Lung (tissue), 12 donors: ENCODE measurements around the gene PKHD1. TPM values are rescaled to one million over a fixed set of nuclear protein-coding genes. Genes with fewer than 3 reads are reported as not detected.

Experiments
- ATAC-seq: fragments of 200-7000 bp; cut with Tn5 transposase; one replicate; pipeline ENCODE4 v1.9.1; 2020; ENCODE audit warnings: moderate number of reproducible peaks; ENCODE audit not compliant: insufficient read depth, low FRiP score
- DNase-seq, 3 donors: peaks; one replicate each; pipeline ENCODE4 v3.0.0-alpha.2; 2013 to 2017
- H3K27ac ChIP-seq, 2 donors: one replicate each; pipeline ENCODE4 v1.5.1; 2013; ENCODE audit warnings: mild to moderate bottlenecking in 2 of 2, moderate library complexity in 2 of 2, control low read depth in 1 of 2, inconsistent platforms in 1 of 2, low read depth in 1 of 2, low read length in 1 of 2
- H3K27me3 ChIP-seq, 3 donors: one replicate each; pipeline ENCODE4 v1.5.1; 2013; ENCODE audit warnings: low read length in 2 of 3; ENCODE audit not compliant: control insufficient read depth in 3 of 3, insufficient read depth in 3 of 3
- H3K36me3 ChIP-seq, 4 donors: one replicate each; pipeline ENCODE4 v1.5.1; 2013; ENCODE audit warnings: low read length in 4 of 4, mild to moderate bottlenecking in 1 of 4, moderate library complexity in 1 of 4; ENCODE audit not compliant: control insufficient read depth in 4 of 4, insufficient read depth in 4 of 4
- H3K4me1 ChIP-seq, 5 donors: one replicate each; pipeline ENCODE4 v1.5.1; 2013; ENCODE audit warnings: low read length in 5 of 5, mild to moderate bottlenecking in 2 of 5, moderate library complexity in 1 of 5; ENCODE audit not compliant: control insufficient read depth in 5 of 5, insufficient read depth in 5 of 5
- H3K4me3 ChIP-seq: one replicate; pipeline ENCODE4 v1.5.1; 2013; ENCODE audit warnings: mild to moderate bottlenecking, control low read depth, moderate library complexity
- H3K9ac ChIP-seq, 2 donors: one replicate each; pipeline ENCODE4 v1.5.1; 2013; ENCODE audit warnings: low read length in 2 of 2, control low read depth in 1 of 2; ENCODE audit not compliant: insufficient read depth in 1 of 2
- H3K9me3 ChIP-seq, 4 donors: one replicate each; pipeline ENCODE4 v1.5.1; 2013; ENCODE audit warnings: low read length in 3 of 4, mild to moderate bottlenecking in 1 of 4, moderate library complexity in 1 of 4; ENCODE audit not compliant: control insufficient read depth in 4 of 4, insufficient read depth in 3 of 4
- CTCF ChIP-seq: IDR thresholded peaks from 2 replicates; pipeline ENCODE4 v1.5.1; 2012; ENCODE audit warnings: mild to moderate bottlenecking; ENCODE audit errors: control extremely low read depth, extremely low read depth
- WGBS, 2 donors: extraction: QIAGEN DNeasy Blood & Tissue Kit; methylation state at CpG; one replicate each; pipeline ENCODE4 v1.1.7; 2013; 5-methylcytosine and 5-hydroxymethylcytosine counted together
- polyA plus RNA-seq, 2 donors: library from polyadenylated mRNA; stranded (reverse); fragments of 200-250 nt; gene quantifications; one replicate each; pipeline ENCODE4 v1.2.1, GENCODE V29; 2013
- total RNA-seq, 2 donors: library from RNA; depleted of rRNA in 1 of 2; stranded (reverse); fragments of >200 nt in 1 of 2; gene quantifications; one replicate each; pipeline ENCODE4 v1.2.1, GENCODE V29; 2014 to 2021
- donor health status: control.
- donor health status: control.
- donor health status: Bipolar disorder and iron deficiency.
- donor health status: healthy.
- donor health status: DM: yes; HTN: yes; CAD: no.

The PKHD1 gene
- total and polyA plus RNA-seq, 4 donors, result 0.01 to 6.1 (median 0.09) TPM

GRCh38 chr6:52015953-52016352 is 71.5 kb downstream of the PKHD1 start:
- peaks cover 0 to 6% (median 0%) of the 10 kb centered on the region in 5 donors for H3K4me1 ChIP-seq
- DNase-seq (no peak), ATAC-seq (no peak)
- no peaks in the 10 kb centered on the region for H3K36me3 ChIP-seq
- no peak overlapping the region for H3K4me3 ChIP-seq
- WGBS, 2 donors, result 33 to 50% methylated on average over 1 of the region's 1 CpG
- TF ChIP-seq CTCF, result no peak
- no peak overlapping the region for H3K9ac ChIP-seq
- no peaks in the 10 kb centered on the region for H3K27me3 ChIP-seq
- H3K9me3 ChIP-seq, result no peaks in the 10 kb centered on the region
- H3K27ac ChIP-seq, result no peak overlapping the region

GRCh38 chr6:52014391-52014790 is 73.0 kb downstream of the PKHD1 start:
- Histone ChIP-seq H3K9ac (no peak overlapping the region), H3K9me3 (no peaks in the 10 kb centered on the region), H3K27ac (no peak overlapping the region), H3K4me1 (peaks cover 0 to 9% (median 0%) of the 10 kb centered on the region in 5 donors), H3K4me3 (no peak overlapping the region), H3K27me3 (no peaks in the 10 kb centered on the region), H3K36me3 (no peaks in the 10 kb centered on the region)
- no peak for TF ChIP-seq CTCF
- WGBS, 2 donors, result 73 to 80% methylated on average over 1 of the region's 1 CpG
- ATAC-seq (no peak), DNase-seq (no peak)

- H3K9ac ChIP-seq, result no peak overlapping the region
- H3K27ac ChIP-seq, result no peak overlapping the region
- H3K4me3 ChIP-seq, result no peak overlapping the region
- peaks cover 0 to 9% (median 0%) of the 10 kb centered on the region in 5 donors for H3K4me1 ChIP-seq
- no peaks in the 10 kb centered on the region for H3K27me3 ChIP-seq
- H3K9me3 ChIP-seq, result peaks cover 0 to 4% (median 0%) of the 10 kb centered on the region in 4 donors
- no peak for ATAC-seq
- DNase-seq, result no peak
- WGBS, 2 donors, result 35 to 72% methylated on average over 1 of the region's 1 CpG
- H3K36me3 ChIP-seq, result no peaks in the 10 kb centered on the region
- no peak for TF ChIP-seq CTCF
Measured at GRCh38 chr6:52013035-52013434, 74.4 kb downstream of the PKHD1 start.

GRCh38 chr6:52012582-52012981 is 74.8 kb downstream of the PKHD1 start:
- no peak for DNase-seq
- Histone ChIP-seq H3K27ac (no peak overlapping the region), H3K9me3 (peaks cover 0 to 6% (median 0%) of the 10 kb centered on the region in 4 donors), H3K9ac (no peak overlapping the region), H3K4me1 (peaks cover 0 to 9% (median 0%) of the 10 kb centered on the region in 5 donors), H3K36me3 (no peaks in the 10 kb centered on the region), H3K27me3 (no peaks in the 10 kb centered on the region), H3K4me3 (no peak overlapping the region)
- 83 to 86% methylated on average over 4 of the region's 4 CpGs for WGBS, 2 donors
- TF ChIP-seq CTCF, result no peak
- no peak for ATAC-seq
